Peyer's patch (tissue), 4 donors: ENCODE measurements around the gene RNASE7.

Experiments
- POLR2A ChIP-seq, 2 donors: fragments of 450-650 bp; IDR thresholded peaks; one replicate each; pipeline ENCODE4 v1.5.1; 2017; ENCODE audit warnings: antibody characterized with exemption in 2 of 2, mild to moderate bottlenecking in 2 of 2, moderate library complexity in 2 of 2
- TF ChIP-seq, protein P1 (sequence below), 6 experiments: fragments of 450-650 bp in 4 of 6; fragments of 200-600 bp in 2 of 6; sonication (generic) in 1 of 6; IDR thresholded peaks; one replicate each; pipeline ENCODE4 v1.5.1; 2017 to 2019; ENCODE audit warnings: antibody characterized with exemption in 6 of 6, mild to moderate bottlenecking in 3 of 6, moderate library complexity in 1 of 6

DNA sequence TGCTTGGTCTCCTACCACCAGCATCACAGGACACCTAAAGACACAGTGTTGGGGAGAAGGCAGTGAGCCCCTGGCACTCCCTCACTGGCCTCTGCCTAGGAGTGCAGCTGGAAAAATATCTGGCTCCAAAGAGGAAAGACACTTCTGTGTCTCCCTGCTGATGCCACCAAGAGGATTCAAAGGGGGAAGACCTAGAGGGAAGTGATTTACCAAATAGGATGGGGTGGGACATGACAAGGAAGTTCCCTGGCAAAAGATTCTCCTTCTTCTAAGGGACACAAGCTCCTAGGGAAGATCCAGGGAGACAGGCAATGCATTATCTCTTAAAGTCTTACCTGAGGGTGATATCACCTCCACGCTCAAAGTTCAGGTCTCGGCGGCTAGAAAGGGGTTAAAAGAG lies 23.4 kb upstream of the RNASE7 start:
- TF ChIP-seq, protein P1, sequence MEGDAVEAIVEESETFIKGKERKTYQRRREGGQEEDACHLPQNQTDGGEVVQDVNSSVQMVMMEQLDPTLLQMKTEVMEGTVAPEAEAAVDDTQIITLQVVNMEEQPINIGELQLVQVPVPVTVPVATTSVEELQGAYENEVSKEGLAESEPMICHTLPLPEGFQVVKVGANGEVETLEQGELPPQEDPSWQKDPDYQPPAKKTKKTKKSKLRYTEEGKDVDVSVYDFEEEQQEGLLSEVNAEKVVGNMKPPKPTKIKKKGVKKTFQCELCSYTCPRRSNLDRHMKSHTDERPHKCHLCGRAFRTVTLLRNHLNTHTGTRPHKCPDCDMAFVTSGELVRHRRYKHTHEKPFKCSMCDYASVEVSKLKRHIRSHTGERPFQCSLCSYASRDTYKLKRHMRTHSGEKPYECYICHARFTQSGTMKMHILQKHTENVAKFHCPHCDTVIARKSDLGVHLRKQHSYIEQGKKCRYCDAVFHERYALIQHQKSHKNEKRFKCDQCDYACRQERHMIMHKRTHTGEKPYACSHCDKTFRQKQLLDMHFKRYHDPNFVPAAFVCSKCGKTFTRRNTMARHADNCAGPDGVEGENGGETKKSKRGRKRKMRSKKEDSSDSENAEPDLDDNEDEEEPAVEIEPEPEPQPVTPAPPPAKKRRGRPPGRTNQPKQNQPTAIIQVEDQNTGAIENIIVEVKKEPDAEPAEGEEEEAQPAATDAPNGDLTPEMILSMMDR (IDR thresholded peaks at IDR 0.05) = no peak
- TF ChIP-seq POLR2A (IDR thresholded peaks at IDR 0.05) = no peak
